WTC11 (cell line): Measurements from ENCODE around the gene GPR160. TPM values are rescaled to one million over a fixed set of nuclear protein-coding genes. Genes with fewer than 3 reads are reported as not detected.

Experiments used
- ATAC-seq: fragments of 200-7000 bp; cut with Tn5 transposase; 2 replicates; pipeline ENCODE4 v1.10.0; 2021; ENCODE audit warnings: mild to moderate bottlenecking, moderate library complexity
- CTCF ChIA-PET: fragments of 300-600 bp; sonication (Branson Sonifier 250); formaldehyde crosslinking; loops from one replicate; lab custom pipeline; 2021; ENCODE audit warnings: antibody characterized with exemption; lab: Charles Lee
- POLR2A ChIA-PET: fragments of 350-600 bp; sonication (Branson Sonifier 250); formaldehyde crosslinking; loops from one replicate; lab custom pipeline; 2021; ENCODE audit warnings: antibody characterized with exemption; lab: Charles Lee
- DNase-seq: peaks from one replicate; pipeline ENCODE4 v3.0.0; 2021; ENCODE audit warnings: low spot score
- H3K27ac Mint-ChIP-seq: 2 replicates; pipeline ENCODE4 v1.8.0; 2021; ENCODE audit warnings: mixed read lengths
- H3K27me3 Mint-ChIP-seq: 2 replicates; pipeline ENCODE4 v1.8.0; 2021; ENCODE audit warnings: low read depth, mild to moderate bottlenecking, moderate library complexity, mixed read lengths
- H3K36me3 Mint-ChIP-seq: 2 replicates; pipeline ENCODE4 v1.8.0; 2021; ENCODE audit warnings: mixed read lengths
- H3K4me1 Mint-ChIP-seq: 2 replicates; pipeline ENCODE4 v1.8.0; 2022; ENCODE audit warnings: mixed read lengths
- H3K4me3 Mint-ChIP-seq: 2 replicates; pipeline ENCODE4 v1.8.0; 2021; ENCODE audit warnings: mild to moderate bottlenecking, moderate library complexity, mixed read lengths
- H3K9me3 Mint-ChIP-seq: 2 replicates; pipeline ENCODE4 v1.8.0; 2021; ENCODE audit warnings: mixed read lengths
- ELF4 ChIP-seq: sonication (generic); formaldehyde crosslinking; IDR thresholded peaks from 2 replicates; pipeline ENCODE4 v1.8.1; 2022; ENCODE audit warnings: low read depth, mild to moderate bottlenecking, moderate library complexity, missing genetic modification reagents
- FOXK1 ChIP-seq: sonication (generic); formaldehyde crosslinking; IDR thresholded peaks from 2 replicates; pipeline ENCODE4 v1.8.0; 2022; ENCODE audit warnings: mild to moderate bottlenecking, moderate library complexity, missing genetic modification reagents
- FOXP1 ChIP-seq: sonication (generic); formaldehyde crosslinking; IDR thresholded peaks from 2 replicates; pipeline ENCODE4 v1.8.0; 2022; ENCODE audit warnings: missing genetic modification reagents, mild to moderate bottlenecking, moderate library complexity, borderline replicate concordance
- HMGA2 ChIP-seq: fragments of 250-450 bp; sonication (Bioruptor Pico); IDR thresholded peaks from 2 replicates; pipeline ENCODE4 v1.4.0; 2021; ENCODE audit warnings: mild to moderate bottlenecking, moderate library complexity
- IRF2 ChIP-seq: sonication (generic); formaldehyde crosslinking; IDR thresholded peaks from 2 replicates; pipeline ENCODE4 v1.8.0; 2022; ENCODE audit warnings: low read depth, missing genetic modification reagents, borderline replicate concordance
- JAZF1 ChIP-seq: fragments of 250-450 bp; sonication (Bioruptor Pico); IDR thresholded peaks from 2 replicates; pipeline ENCODE4 v1.9.0; 2021; ENCODE audit warnings: moderate library complexity, mild to moderate bottlenecking, inconsistent platforms
- JUN ChIP-seq: sonication (generic); formaldehyde crosslinking; IDR thresholded peaks from 2 replicates; pipeline ENCODE4 v1.8.0; 2023; ENCODE audit warnings: mild to moderate bottlenecking, missing genetic modification reagents
- KAT7 ChIP-seq: sonication (generic); formaldehyde crosslinking; IDR thresholded peaks from 2 replicates; pipeline ENCODE4 v1.8.1; 2023; ENCODE audit warnings: missing genetic modification reagents, mild to moderate bottlenecking, borderline replicate concordance
- MXD4 ChIP-seq: fragments of 250-450 bp; sonication (Bioruptor Pico); IDR thresholded peaks from 2 replicates; pipeline ENCODE4 v1.8.0; 2021; ENCODE audit warnings: mild to moderate bottlenecking, moderate library complexity, borderline replicate concordance
- MYBL2 ChIP-seq: sonication (generic); formaldehyde crosslinking; IDR thresholded peaks from 2 replicates; pipeline ENCODE4 v1.8.1; 2023; ENCODE audit warnings: mild to moderate bottlenecking, moderate library complexity, missing genetic modification reagents
- NFYB ChIP-seq: sonication (generic); formaldehyde crosslinking; conservative IDR thresholded peaks from 2 replicates; pipeline ENCODE4 v1.8.0; 2022; ENCODE audit warnings: low read depth, missing genetic modification reagents
- NR1H2 ChIP-seq: sonication (generic); formaldehyde crosslinking; IDR thresholded peaks from 2 replicates; pipeline ENCODE4 v1.9.0; 2021; ENCODE audit warnings: mild to moderate bottlenecking, moderate library complexity, missing genetic modification reagents
- OVOL2 ChIP-seq: fragments of 250-450 bp; sonication (Bioruptor Pico); IDR thresholded peaks from 2 replicates; pipeline ENCODE4 v1.9.0; 2021; ENCODE audit warnings: mild to moderate bottlenecking, borderline replicate concordance
- PRRX2 ChIP-seq: fragments of 250-450 bp; sonication (Bioruptor Pico); IDR thresholded peaks from 2 replicates; pipeline ENCODE4 v1.8.0; 2021; ENCODE audit warnings: mild to moderate bottlenecking
- TP53 ChIP-seq: sonication (generic); formaldehyde crosslinking; IDR thresholded peaks from 2 replicates; pipeline ENCODE4 v1.8.1; 2023; ENCODE audit warnings: mild to moderate bottlenecking, missing genetic modification reagents
- ZBTB21 ChIP-seq: sonication (generic); formaldehyde crosslinking; IDR thresholded peaks from 2 replicates; pipeline ENCODE4 v1.8.1; 2023; ENCODE audit warnings: mild to moderate bottlenecking, missing genetic modification reagents, borderline replicate concordance
- ZNF138 ChIP-seq: sonication (generic); formaldehyde crosslinking; conservative IDR thresholded peaks from 2 replicates; pipeline ENCODE4 v1.8.1; 2022; ENCODE audit warnings: mild to moderate bottlenecking, moderate library complexity, missing genetic modification reagents
- ZNF219 ChIP-seq: sonication (generic); formaldehyde crosslinking; IDR thresholded peaks from 2 replicates; pipeline ENCODE4 v1.8.0; 2023; ENCODE audit warnings: missing genetic modification reagents, mild to moderate bottlenecking, borderline replicate concordance
- ZNF416 ChIP-seq: fragments of 250-450 bp; sonication (Bioruptor Pico); IDR thresholded peaks from 2 replicates; pipeline ENCODE4 v1.9.0; 2021; ENCODE audit warnings: mild to moderate bottlenecking, inconsistent platforms
- ZNF423 ChIP-seq: fragments of 250-450 bp; sonication (Bioruptor Pico); IDR thresholded peaks from 2 replicates; pipeline ENCODE4 v2.1.2; 2022; ENCODE audit warnings: mild to moderate bottlenecking, moderate library complexity
- total RNA-seq: library from RNA; stranded (reverse); gene quantifications from 3 replicates; pipeline ENCODE4 v1.2.3, GENCODE V29; 2021
- TF ChIP-seq, protein P1 (sequence below): fragments of 250-450 bp; sonication (Bioruptor Pico); IDR thresholded peaks from 2 replicates; pipeline ENCODE4 v1.8.0; 2021; ENCODE audit warnings: mild to moderate bottlenecking
- TF ChIP-seq, protein P2 (sequence below): sonication (generic); formaldehyde crosslinking; IDR thresholded peaks from 2 replicates; pipeline ENCODE4 v1.8.0; 2023; ENCODE audit warnings: missing genetic modification reagents
- TF ChIP-seq, protein P3 (sequence below): sonication (generic); formaldehyde crosslinking; IDR thresholded peaks from 2 replicates; pipeline ENCODE4 v1.8.1; 2023; ENCODE audit warnings: mild to moderate bottlenecking, moderate library complexity, missing genetic modification reagents
- TF ChIP-seq, protein P4 (sequence below): fragments of 250-450 bp; sonication (Bioruptor Pico); IDR thresholded peaks from 2 replicates; pipeline ENCODE4 v1.9.0; 2021; ENCODE audit warnings: moderate library complexity, mild to moderate bottlenecking, inconsistent platforms, borderline replicate concordance
- TF ChIP-seq, protein P5 (sequence below): sonication (generic); formaldehyde crosslinking; IDR thresholded peaks from 2 replicates; pipeline ENCODE4 v1.8.1; 2023; ENCODE audit warnings: mild to moderate bottlenecking, missing genetic modification reagents

GPR160 gene
- total RNA-seq, 1 experiment from 2014 or later, result 28.9 TPM

DNA sequence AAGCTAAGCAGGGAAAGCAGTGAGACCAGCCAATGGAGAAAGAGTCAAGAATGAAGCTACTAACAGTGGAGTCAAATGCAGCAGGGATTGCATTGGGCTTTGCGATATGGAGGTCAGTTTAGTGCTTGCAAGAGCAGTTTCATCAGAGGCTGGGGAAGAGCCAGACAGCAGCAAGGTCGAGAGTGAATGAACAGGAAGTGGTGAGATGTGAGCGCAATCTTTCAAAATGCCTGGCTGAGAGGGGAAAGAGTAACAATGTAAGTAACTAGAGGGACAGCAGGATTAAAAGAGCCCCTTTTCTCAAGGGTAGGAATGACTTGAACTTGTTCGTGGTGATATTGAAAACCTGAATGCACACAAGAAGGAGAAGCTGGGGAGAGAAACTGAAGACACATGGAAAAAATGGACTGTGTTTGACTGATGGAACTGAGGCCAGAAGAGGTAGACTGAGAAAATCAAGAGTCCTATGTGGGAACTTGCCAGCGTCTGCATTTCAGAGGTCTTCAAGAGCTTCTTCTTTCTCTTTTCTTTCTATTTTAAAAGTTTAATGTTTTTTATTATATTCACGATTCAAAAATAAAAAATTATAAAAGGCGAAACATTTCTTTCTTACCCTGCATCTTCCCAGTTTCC is 30.6 kb upstream of the GPR160 start:
- ATAC-seq (no peak), DNase-seq (no peak)
- POLR2A ChIA-PET, result interaction anchor here (0.7 kb wide), 1 partner anchor 163 kb away, joined by 3 read pairs; no protein-coding TSS in a partner anchor
- TF ChIP-seq ELF4 (CRISPR knock-in tag) (no peak), KAT7 (CRISPR knock-in tag) (no peak), MXD4 (CRISPR knock-in tag) (no peak), OVOL2 (CRISPR knock-in tag) (no peak), NR1H2 (CRISPR knock-in tag) (no peak), JUN (CRISPR knock-in tag) (no peak), FOXP1 (CRISPR knock-in tag) (no peak), JAZF1 (CRISPR knock-in tag) (no peak), FOXK1 (CRISPR knock-in tag) (no peak), TP53 (CRISPR knock-in tag) (no peak), MYBL2 (CRISPR knock-in tag) (no peak), ZNF138 (no peak), ZBTB21 (no peak), PRRX2 (CRISPR knock-in tag) (no peak), IRF2 (no peak)
- TF ChIP-seq, protein P1, sequence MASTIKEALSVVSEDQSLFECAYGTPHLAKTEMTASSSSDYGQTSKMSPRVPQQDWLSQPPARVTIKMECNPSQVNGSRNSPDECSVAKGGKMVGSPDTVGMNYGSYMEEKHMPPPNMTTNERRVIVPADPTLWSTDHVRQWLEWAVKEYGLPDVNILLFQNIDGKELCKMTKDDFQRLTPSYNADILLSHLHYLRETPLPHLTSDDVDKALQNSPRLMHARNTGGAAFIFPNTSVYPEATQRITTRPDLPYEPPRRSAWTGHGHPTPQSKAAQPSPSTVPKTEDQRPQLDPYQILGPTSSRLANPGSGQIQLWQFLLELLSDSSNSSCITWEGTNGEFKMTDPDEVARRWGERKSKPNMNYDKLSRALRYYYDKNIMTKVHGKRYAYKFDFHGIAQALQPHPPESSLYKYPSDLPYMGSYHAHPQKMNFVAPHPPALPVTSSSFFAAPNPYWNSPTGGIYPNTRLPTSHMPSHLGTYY (CRISPR knock-in tag), result no peak
- TF ChIP-seq, protein P2, sequence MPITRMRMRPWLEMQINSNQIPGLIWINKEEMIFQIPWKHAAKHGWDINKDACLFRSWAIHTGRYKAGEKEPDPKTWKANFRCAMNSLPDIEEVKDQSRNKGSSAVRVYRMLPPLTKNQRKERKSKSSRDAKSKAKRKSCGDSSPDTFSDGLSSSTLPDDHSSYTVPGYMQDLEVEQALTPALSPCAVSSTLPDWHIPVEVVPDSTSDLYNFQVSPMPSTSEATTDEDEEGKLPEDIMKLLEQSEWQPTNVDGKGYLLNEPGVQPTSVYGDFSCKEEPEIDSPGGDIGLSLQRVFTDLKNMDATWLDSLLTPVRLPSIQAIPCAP, result no peak
- TF ChIP-seq, all 79 proteins: peak for 0
- H3K27me3 Mint-ChIP-seq, result no peaks in the 10 kb centered on the region; the same call in 1 of the 2 replicates
- peaks cover 5% of the 10 kb centered on the region; the same call in 1 of the 2 replicates for H3K4me1 Mint-ChIP-seq
- no peak overlapping the region for H3K27ac Mint-ChIP-seq
- no peaks in the 10 kb centered on the region for H3K9me3 Mint-ChIP-seq
- no peak overlapping the region for H3K4me3 Mint-ChIP-seq
- CTCF ChIA-PET, result interaction anchor here (2.4 kb wide), 1 partner anchor 13 kb away, joined by 9 read pairs; no protein-coding TSS in a partner anchor
- H3K36me3 Mint-ChIP-seq, result no peaks in the 10 kb centered on the region

DNA sequence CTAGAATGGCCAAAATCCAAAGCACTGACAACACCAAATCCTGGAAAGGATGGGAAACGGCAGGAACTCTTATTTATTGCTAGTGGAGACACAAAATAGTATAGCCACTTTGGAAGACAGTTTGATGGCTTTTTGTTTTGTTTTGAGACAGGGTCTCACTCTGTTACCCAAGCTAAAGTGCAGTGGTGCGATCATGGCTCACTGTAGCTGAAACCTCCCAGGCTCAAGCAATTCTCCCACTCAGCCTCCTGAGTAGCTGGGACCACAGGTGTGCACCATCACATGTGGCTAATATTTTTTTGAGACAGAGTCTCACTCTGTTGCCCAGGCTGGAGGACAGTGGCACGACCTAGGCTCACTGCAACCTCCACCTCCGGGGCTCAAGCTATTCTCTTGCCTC is 27.3 kb upstream of the GPR160 start:
- CTCF ChIA-PET, result no interaction called here
- no peaks in the 10 kb centered on the region for H3K27me3 Mint-ChIP-seq
- no peaks in the 10 kb centered on the region for H3K9me3 Mint-ChIP-seq
- H3K27ac Mint-ChIP-seq, result no peak overlapping the region
- no peaks in the 10 kb centered on the region for H3K36me3 Mint-ChIP-seq
- POLR2A ChIA-PET, result no interaction called here
- no peak for TF ChIP-seq HMGA2 (CRISPR knock-in tag)
- TF ChIP-seq, protein P3, sequence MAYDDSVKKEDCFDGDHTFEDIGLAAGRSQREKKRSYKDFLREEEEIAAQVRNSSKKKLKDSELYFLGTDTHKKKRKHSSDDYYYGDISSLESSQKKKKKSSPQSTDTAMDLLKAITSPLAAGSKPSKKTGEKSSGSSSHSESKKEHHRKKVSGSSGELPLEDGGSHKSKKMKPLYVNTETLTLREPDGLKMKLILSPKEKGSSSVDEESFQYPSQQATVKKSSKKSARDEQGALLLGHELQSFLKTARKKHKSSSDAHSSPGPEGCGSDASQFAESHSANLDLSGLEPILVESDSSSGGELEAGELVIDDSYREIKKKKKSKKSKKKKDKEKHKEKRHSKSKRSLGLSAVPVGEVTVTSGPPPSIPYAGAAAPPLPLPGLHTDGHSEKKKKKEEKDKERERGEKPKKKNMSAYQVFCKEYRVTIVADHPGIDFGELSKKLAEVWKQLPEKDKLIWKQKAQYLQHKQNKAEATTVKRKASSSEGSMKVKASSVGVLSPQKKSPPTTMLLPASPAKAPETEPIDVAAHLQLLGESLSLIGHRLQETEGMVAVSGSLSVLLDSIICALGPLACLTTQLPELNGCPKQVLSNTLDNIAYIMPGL, result no peak
- TF ChIP-seq ZNF416, result no peak
- no peak for TF ChIP-seq ZNF219 (CRISPR knock-in tag)
- TF ChIP-seq, protein P4, sequence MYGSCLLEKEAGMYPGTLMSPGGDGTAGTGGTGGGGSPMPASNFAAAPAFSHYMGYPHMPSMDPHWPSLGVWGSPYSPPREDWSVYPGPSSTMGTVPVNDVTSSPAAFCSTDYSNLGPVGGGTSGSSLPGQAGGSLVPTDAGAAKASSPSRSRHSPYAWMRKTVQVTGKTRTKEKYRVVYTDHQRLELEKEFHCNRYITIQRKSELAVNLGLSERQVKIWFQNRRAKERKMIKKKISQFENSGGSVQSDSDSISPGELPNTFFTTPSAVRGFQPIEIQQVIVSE (CRISPR knock-in tag), result no peak
- TF ChIP-seq ZNF138, result no peak
- TF ChIP-seq, protein P5, sequence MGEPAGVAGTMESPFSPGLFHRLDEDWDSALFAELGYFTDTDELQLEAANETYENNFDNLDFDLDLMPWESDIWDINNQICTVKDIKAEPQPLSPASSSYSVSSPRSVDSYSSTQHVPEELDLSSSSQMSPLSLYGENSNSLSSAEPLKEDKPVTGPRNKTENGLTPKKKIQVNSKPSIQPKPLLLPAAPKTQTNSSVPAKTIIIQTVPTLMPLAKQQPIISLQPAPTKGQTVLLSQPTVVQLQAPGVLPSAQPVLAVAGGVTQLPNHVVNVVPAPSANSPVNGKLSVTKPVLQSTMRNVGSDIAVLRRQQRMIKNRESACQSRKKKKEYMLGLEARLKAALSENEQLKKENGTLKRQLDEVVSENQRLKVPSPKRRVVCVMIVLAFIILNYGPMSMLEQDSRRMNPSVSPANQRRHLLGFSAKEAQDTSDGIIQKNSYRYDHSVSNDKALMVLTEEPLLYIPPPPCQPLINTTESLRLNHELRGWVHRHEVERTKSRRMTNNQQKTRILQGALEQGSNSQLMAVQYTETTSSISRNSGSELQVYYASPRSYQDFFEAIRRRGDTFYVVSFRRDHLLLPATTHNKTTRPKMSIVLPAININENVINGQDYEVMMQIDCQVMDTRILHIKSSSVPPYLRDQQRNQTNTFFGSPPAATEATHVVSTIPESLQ (CRISPR knock-in tag), result no peak
- TF ChIP-seq NFYB (CRISPR knock-in tag), result no peak
- no peak for TF ChIP-seq MXD4 (CRISPR knock-in tag)
- no peak for TF ChIP-seq ZNF423 (CRISPR knock-in tag)
- peaks cover 5% of the 10 kb centered on the region; the same call in 1 of the 2 replicates for H3K4me1 Mint-ChIP-seq
- ATAC-seq, result no peak
- no peak overlapping the region for H3K4me3 Mint-ChIP-seq
- no peak for DNase-seq
